ENCODE results near the gene FBXW7.
"Not testable (repeated sequence)": the region's sequence is repeated elsewhere in the genome, so short reads cannot be mapped to it uniquely, and the experiment has no call there.

The FBXW7 gene

GRCh38 chr4:152564336-152564735 is 28.4 kb upstream of the FBXW7 start:
- Mint-ChIP-seq H3K4me3 (no peak overlapping the region), H3K36me3 (ENCODE audit: insufficient read depth) (no peaks in the 10 kb centered on the region), H3K4me1 (ENCODE audit: low read depth in 2 of 2) (peaks cover 0 to 2% of the 10 kb centered on the region in 2 donors), H3K27ac (no peak overlapping the region), H3K9me3 (no peaks in the 10 kb centered on the region), H3K27me3 (peaks cover 0 to 6% of the 10 kb centered on the region in 2 donors)
- ATAC-seq (replicated peaks) (no peak), DNase-seq (no peak)

GRCh38 chr4:152563209-152563608 is 27.3 kb upstream of the FBXW7 start:
- H3K36me3 Mint-ChIP-seq (ENCODE audit: insufficient read depth) = no peaks in the 10 kb centered on the region
- ATAC-seq (replicated peaks) (no peak), DNase-seq (no peak)
- H3K4me1 Mint-ChIP-seq (ENCODE audit: low read depth in 2 of 2) = peaks cover 0 to 2% of the 10 kb centered on the region in 2 donors
- peaks cover 0 to 6% of the 10 kb centered on the region in 2 donors for H3K27me3 Mint-ChIP-seq
- H3K4me3 Mint-ChIP-seq = no peak overlapping the region
- no peak overlapping the region for H3K27ac Mint-ChIP-seq
- no peaks in the 10 kb centered on the region for H3K9me3 Mint-ChIP-seq

DNA sequence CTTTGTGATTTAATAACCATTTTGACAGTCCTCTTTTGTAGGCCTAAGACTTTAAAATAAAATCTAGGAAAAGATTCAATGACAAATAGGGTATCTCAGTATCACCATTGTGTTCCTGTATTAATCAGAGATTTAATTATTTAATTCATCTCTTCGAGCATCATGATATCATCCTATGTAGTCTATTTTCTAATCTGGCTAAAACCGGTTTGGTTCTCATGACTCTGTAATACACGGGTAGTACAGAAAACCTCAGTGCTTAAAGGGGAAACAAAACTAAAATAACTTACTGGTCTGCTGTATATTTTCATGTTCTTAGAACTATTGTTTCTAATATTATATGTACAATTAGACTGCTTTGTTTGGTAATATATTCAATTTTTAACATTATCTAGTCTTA is 23.7 kb upstream of the FBXW7 start:
- Mint-ChIP-seq H3K4me1 (ENCODE audit: low read depth in 2 of 2) (peaks cover 7 to 17% of the 10 kb centered on the region in 2 donors), H3K9me3 (no peaks in the 10 kb centered on the region), H3K27me3 (peaks cover 0 to 6% of the 10 kb centered on the region in 2 donors), H3K27ac (no peak overlapping the region), H3K4me3 (no peak overlapping the region), H3K36me3 (ENCODE audit: insufficient read depth) (no peaks in the 10 kb centered on the region)
- ATAC-seq (replicated peaks) (no peak), DNase-seq (no peak)

GRCh38 chr4:152558396-152558795 is 22.5 kb upstream of the FBXW7 start:
- Mint-ChIP-seq H3K27me3 (peaks cover 0 to 6% of the 10 kb centered on the region in 2 donors), H3K4me1 (ENCODE audit: low read depth in 2 of 2) (peaks cover 15 to 27% of the 10 kb centered on the region in 2 donors), H3K27ac (no peak overlapping the region), H3K9me3 (no peaks in the 10 kb centered on the region), H3K36me3 (ENCODE audit: insufficient read depth) (no peaks in the 10 kb centered on the region), H3K4me3 (no peak overlapping the region)
- ATAC-seq (replicated peaks) (no peak), DNase-seq (no peak)

GRCh38 chr4:152556834-152557233 is 20.9 kb upstream of the FBXW7 start:
- Mint-ChIP-seq H3K36me3 (ENCODE audit: insufficient read depth) (no peaks in the 10 kb centered on the region), H3K4me1 (ENCODE audit: low read depth in 2 of 2) (peaks cover 13 to 35% of the 10 kb centered on the region in 2 donors), H3K27me3 (peaks cover 0 to 6% of the 10 kb centered on the region in 2 donors), H3K27ac (peak overlapping the region; percentile 38 to 94), H3K9me3 (peaks cover 0 to 1% of the 10 kb centered on the region in 2 donors), H3K4me3 (peak overlapping the region in 1 of 2 donors; percentile 71)
- no peak for DNase-seq
- no peak for ATAC-seq (replicated peaks)

GRCh38 chr4:152556283-152556682 is 20.4 kb upstream of the FBXW7 start:
- peaks cover 0 to 1% of the 10 kb centered on the region in 2 donors for H3K9me3 Mint-ChIP-seq
- no peaks in the 10 kb centered on the region for H3K36me3 Mint-ChIP-seq (ENCODE audit: insufficient read depth)
- no peak for DNase-seq
- peaks cover 13 to 35% of the 10 kb centered on the region in 2 donors for H3K4me1 Mint-ChIP-seq (ENCODE audit: low read depth in 2 of 2)
- peaks cover 0 to 4% of the 10 kb centered on the region in 2 donors for H3K27me3 Mint-ChIP-seq
- H3K27ac Mint-ChIP-seq = peak overlapping the region in 1 of 2 donors; percentile 94
- peak overlapping the region; percentile 39 to 71 for H3K4me3 Mint-ChIP-seq
- ATAC-seq (replicated peaks) = no peak

GRCh38 chr4:152554742-152555141 is 18.9 kb upstream of the FBXW7 start:
- H3K4me3 Mint-ChIP-seq = peak overlapping the region; percentile 64 to 71
- ATAC-seq (replicated peaks) = no peak

GRCh38 chr4:152550687-152551086 is 14.8 kb upstream of the FBXW7 start:
- not testable (repeated sequence) for H3K4me3 Mint-ChIP-seq; H3K27me3 Mint-ChIP-seq; DNase-seq; ATAC-seq (replicated peaks); H3K9me3 Mint-ChIP-seq; H3K27ac Mint-ChIP-seq; H3K36me3 Mint-ChIP-seq (ENCODE audit: insufficient read depth)
- peaks cover 12 to 29% of the 10 kb centered on the region in 2 donors for H3K4me1 Mint-ChIP-seq (ENCODE audit: low read depth in 2 of 2)

More at GRCh38 chr4:152554742-152555141, 18.9 kb upstream of the FBXW7 start:
- Mint-ChIP-seq H3K36me3 (ENCODE audit: insufficient read depth) (no peaks in the 10 kb centered on the region), H3K27ac (peak overlapping the region; percentile 76 to 94), H3K9me3 (peaks cover 0 to 1% of the 10 kb centered on the region in 2 donors), H3K4me1 (ENCODE audit: low read depth in 2 of 2) (peaks cover 13 to 35% of the 10 kb centered on the region in 2 donors), H3K27me3 (no peaks in the 10 kb centered on the region)
- DNase-seq = no peak

GRCh38 chr4:152545088-152545487 is 9.2 kb upstream of the FBXW7 start:
- no peaks in the 10 kb centered on the region for H3K27me3 Mint-ChIP-seq
- ATAC-seq (replicated peaks) = no peak
- peaks cover 3% of the 10 kb centered on the region for H3K36me3 Mint-ChIP-seq (ENCODE audit: insufficient read depth)
- no peak overlapping the region for H3K4me3 Mint-ChIP-seq
- DNase-seq = no peak
- no peaks in the 10 kb centered on the region for H3K9me3 Mint-ChIP-seq
- peak overlapping the region in 1 of 2 donors; percentile 64 for H3K27ac Mint-ChIP-seq
- H3K4me1 Mint-ChIP-seq (ENCODE audit: low read depth in 2 of 2) = peaks cover 3 to 5% of the 10 kb centered on the region in 2 donors

GRCh38 chr4:152544533-152544932 is 8.6 kb upstream of the FBXW7 start:
- H3K9me3 Mint-ChIP-seq; H3K4me1 Mint-ChIP-seq (ENCODE audit: low read depth in 2 of 2); H3K36me3 Mint-ChIP-seq (ENCODE audit: insufficient read depth); DNase-seq; H3K27me3 Mint-ChIP-seq: not testable (repeated sequence)
- Mint-ChIP-seq H3K27ac (peak overlapping the region; percentile 32 to 64), H3K4me3 (peak overlapping the region in 1 of 2 donors; percentile 35)
- peak; percentile 61 for ATAC-seq (replicated peaks)

DNA sequence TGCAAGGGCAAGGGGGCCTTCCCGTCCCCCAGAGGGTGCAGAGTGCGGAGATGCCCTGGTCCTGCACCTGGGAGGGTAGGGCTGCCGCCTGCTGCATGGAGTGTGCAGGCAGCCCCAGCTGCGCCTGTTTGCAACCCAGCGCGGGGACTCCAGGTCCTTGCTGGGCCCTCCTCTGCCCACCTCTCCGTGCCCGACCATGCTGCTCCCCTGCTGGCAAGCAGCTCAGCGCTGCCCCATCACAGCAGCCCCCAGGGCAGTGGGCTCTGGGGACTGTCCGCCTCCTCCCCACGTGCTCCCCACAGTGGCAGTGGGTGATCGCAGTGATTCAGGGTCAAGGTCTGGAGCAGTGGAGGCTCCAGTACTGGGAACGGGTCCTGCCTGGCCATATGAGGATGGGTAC is 5.0 kb upstream of the FBXW7 start:
- no peaks in the 10 kb centered on the region for H3K27me3 Mint-ChIP-seq
- no peaks in the 10 kb centered on the region for H3K9me3 Mint-ChIP-seq
- ATAC-seq (replicated peaks) = no peak
- no peak overlapping the region for H3K4me3 Mint-ChIP-seq
- peaks cover 33 to 34% of the 10 kb centered on the region in 2 donors for H3K4me1 Mint-ChIP-seq (ENCODE audit: low read depth in 2 of 2)
- H3K27ac Mint-ChIP-seq = no peak overlapping the region
- peaks cover 19% of the 10 kb centered on the region for H3K36me3 Mint-ChIP-seq (ENCODE audit: insufficient read depth)
- DNase-seq = no peak

DNA sequence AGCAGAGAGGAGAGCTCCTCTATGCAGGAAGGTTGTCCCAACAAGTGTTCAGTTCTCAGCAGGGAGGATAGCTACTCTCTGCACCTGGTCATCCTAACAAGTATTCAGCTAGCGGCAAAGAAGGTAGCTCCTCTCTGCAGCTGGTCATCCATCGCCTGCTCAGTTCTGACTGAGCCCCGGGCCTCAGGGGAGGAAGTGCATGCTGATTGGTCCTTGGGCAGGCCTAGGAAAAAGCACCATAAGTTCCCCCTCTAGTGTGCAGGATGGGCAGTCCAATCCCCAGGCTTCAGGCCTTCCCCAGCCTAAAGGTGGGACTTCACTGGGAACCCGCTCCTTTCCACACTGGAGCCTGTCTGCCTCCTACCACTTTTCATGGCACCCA is 4.4 kb upstream of the FBXW7 start:
- Mint-ChIP-seq H3K27me3 (no peaks in the 10 kb centered on the region), H3K27ac (no peak overlapping the region), H3K4me1 (ENCODE audit: low read depth in 2 of 2) (peaks cover 32 to 34% of the 10 kb centered on the region in 2 donors)

GRCh38 chr4:152539556-152540292 is 3.8 kb upstream of the FBXW7 start:
- Mint-ChIP-seq H3K4me3 (peak overlapping the region in 1 of 2 donors; percentile 20), H3K4me1 (ENCODE audit: low read depth in 2 of 2) (peaks cover 30 to 35% of the 10 kb centered on the region in 2 donors), H3K27me3 (no peaks in the 10 kb centered on the region), H3K36me3 (ENCODE audit: insufficient read depth) (peaks cover 27% of the 10 kb centered on the region), H3K27ac (no peak overlapping the region), H3K9me3 (no peaks in the 10 kb centered on the region)
- ATAC-seq (replicated peaks) (no peak), DNase-seq (no peak)

More for the DNA sequence above, 4.4 kb upstream of the FBXW7 start:
- Mint-ChIP-seq H3K4me3 (no peak overlapping the region), H3K36me3 (ENCODE audit: insufficient read depth) (peaks cover 22% of the 10 kb centered on the region), H3K9me3 (no peaks in the 10 kb centered on the region)
- no peak for ATAC-seq (replicated peaks)
- no peak for DNase-seq

- peaks cover 39 to 42% of the 10 kb centered on the region in 2 donors for H3K4me1 Mint-ChIP-seq (ENCODE audit: low read depth in 2 of 2)
- H3K27me3 Mint-ChIP-seq = no peaks in the 10 kb centered on the region
- no peaks in the 10 kb centered on the region for H3K9me3 Mint-ChIP-seq
- peak overlapping the region; percentile 94 to 100 for H3K4me3 Mint-ChIP-seq
- ATAC-seq (replicated peaks) (no peak), DNase-seq (no peak)
- H3K36me3 Mint-ChIP-seq (ENCODE audit: insufficient read depth) = peaks cover 28% of the 10 kb centered on the region
- H3K27ac Mint-ChIP-seq = peak overlapping the region; percentile 95 to 97
These were observed 2.0 kb upstream of the FBXW7 start for GRCh38 chr4:152537881-152538280.

Measured in effector memory CD8-positive, alpha-beta T cell (primary cell).